Right lobe of liver (tissue), 6 donors: ENCODE data around the gene TLE1. TPM values are rescaled to one million over a fixed set of nuclear protein-coding genes. Genes with fewer than 3 reads are reported as not detected.

ENCODE experiments used
- ATAC-seq, 4 donors: fragments of 200-7000 bp; cut with Tn5 transposase; one replicate each; pipeline ENCODE4 v1.9.1; 2020; ENCODE audit warnings: mild to moderate bottlenecking in 4 of 4, moderate library complexity in 4 of 4
- DNase-seq, 3 donors: peaks; one replicate each; pipeline ENCODE4 v3.0.0-alpha.2; 2020
- H3K27ac ChIP-seq, 3 donors: fragments of 200-600 bp; one replicate each; pipeline ENCODE4 v1.8.0; 2022
- H3K27me3 ChIP-seq, 2 donors: fragments of 200-600 bp; one replicate each; pipeline ENCODE4 v1.8.0; 2022
- H3K36me3 ChIP-seq, 4 donors: fragments of 200-600 bp; sonication (generic) in 1 of 4; one replicate each; pipeline versions ENCODE4 v1.5.1 to v1.8.0; 2017 to 2022; ENCODE audit warnings: control low read depth in 1 of 4
- H3K4me1 ChIP-seq, 4 donors: fragments of 200-600 bp; sonication (generic) in 1 of 4; one replicate each; pipeline versions ENCODE4 v1.5.1 to v1.8.0; 2017 to 2022; ENCODE audit warnings: control low read depth in 1 of 4
- H3K4me3 ChIP-seq, 3 donors: fragments of 200-600 bp; one replicate each; pipeline ENCODE4 v1.8.0; 2022
- H3K9me3 ChIP-seq, 4 donors: fragments of 200-600 bp; sonication (generic) in 1 of 4; one replicate each; pipeline versions ENCODE4 v1.5.1 to v1.8.0; 2017 to 2022; ENCODE audit warnings: control low read depth in 1 of 4
- CTCF ChIP-seq, 4 donors: fragments of 200-600 bp in 3 of 4; fragments of 450-650 bp in 1 of 4; IDR thresholded peaks; one replicate each; pipeline versions ENCODE4 v1.5.1 to v1.8.0; 2016 to 2022; ENCODE audit warnings: antibody characterized with exemption in 4 of 4, mild to moderate bottlenecking in 2 of 4
- POLR2A ChIP-seq: fragments of 450-650 bp; IDR thresholded peaks from one replicate; pipeline ENCODE4 v1.6.1; 2017; ENCODE audit warnings: antibody characterized with exemption, mild to moderate bottlenecking
- WGBS: methylation state at CpG from one replicate; pipeline ENCODE4 v1.1.6; 2018; ENCODE audit warnings: low coverage, low lambda C conversion rate; ENCODE audit not compliant: insufficient coverage; ENCODE audit errors: missing lambda C conversion rate; 5-methylcytosine and 5-hydroxymethylcytosine counted together
- intact Hi-C, 2 donors: fragments of 100-400 bp; cut with DNase I; formaldehyde crosslinking; loops; one replicate each; pipeline versions ENCODE4 v1.11.2 to v1.14.1; 2022
- total RNA-seq, 6 experiments: library from RNA; depleted of rRNA in 2 of 6; stranded (reverse); fragments of >200 nt in 2 of 6; fragmentation: NEBNext Ultra II Directional in 3 of 6; extraction: Animal tissue kit (Norgen Biotek cat#: 25700) in 3 of 6; gene quantifications; one replicate each; pipeline versions ENCODE4 v1.1.0 to v1.2.4, GENCODE V29; 2016 to 2023
- donor health status: DM: no; HTN: yes; CAD: no.
- donor health status: DM: no; HTN: no; CAD: no.
- donor health status: DM: no; HTN: no; CAD: no.
- donor health status: DM: no; HTN: yes; CAD: no.
- donor health status: DM: no; HTN: yes; CAD: no.

TLE1 gene
- total RNA-seq, 6 experiments from 2014 or later, result 31.9 to 62.9 (median 58.0) TPM

GRCh38 chr9:81602887-81603680 lies 86.3 kb downstream of the TLE1 start:
- intact Hi-C loops, result no loop called here
- Histone ChIP-seq H3K36me3 (peaks cover 0 to 24% (median 14%) of the 10 kb centered on the region in 4 donors), H3K4me3 (no peak overlapping the region), H3K27ac (no peak overlapping the region), H3K4me1 (no peaks in the 10 kb centered on the region), H3K9me3 (no peaks in the 10 kb centered on the region), H3K27me3 (no peaks in the 10 kb centered on the region)
- 84% methylated on average over 6 of the region's 6 CpGs for WGBS
- DNase-seq (no peak), ATAC-seq (no peak)
- TF ChIP-seq POLR2A (no peak), CTCF (IDR thresholded peaks at IDR 0.05) (no peak)

- Histone ChIP-seq H3K9me3 (no peaks in the 10 kb centered on the region), H3K36me3 (peaks cover 0 to 23% (median 12%) of the 10 kb centered on the region in 4 donors), H3K27me3 (no peaks in the 10 kb centered on the region), H3K4me3 (no peak overlapping the region), H3K27ac (no peak overlapping the region), H3K4me1 (no peaks in the 10 kb centered on the region)
- peak in 3 of 4 donors; percentile 25 to 55 (median 36) for ATAC-seq
- TF ChIP-seq CTCF (IDR thresholded peaks at IDR 0.05) (no peak), POLR2A (no peak)
- DNase-seq, result no peak
- intact Hi-C loops, result no loop called here
- WGBS, result 77% methylated on average over 15 of the region's 15 CpGs
Observed at GRCh38 chr9:81601639-81602623, 87.4 kb downstream of the TLE1 start.

- DNase-seq, result no peak
- H3K9me3 ChIP-seq, result no peaks in the 10 kb centered on the region
Observed at GRCh38 chr9:81600631-81601030, 88.7 kb downstream of the TLE1 start.

More at GRCh38 chr9:81600631-81601030, 88.7 kb downstream of the TLE1 start:
- intact Hi-C loops, result no loop called here
- Histone ChIP-seq H3K27ac (no peak overlapping the region), H3K36me3 (peaks cover 0 to 23% (median 13%) of the 10 kb centered on the region in 4 donors), H3K4me3 (no peak overlapping the region), H3K4me1 (no peaks in the 10 kb centered on the region), H3K27me3 (no peaks in the 10 kb centered on the region)
- WGBS, result 97% methylated on average over 4 of the region's 4 CpGs
- no peak for ATAC-seq
- no peak for TF ChIP-seq CTCF (IDR thresholded peaks at IDR 0.05)
- TF ChIP-seq POLR2A, result no peak
